Testis (tissue), 3 donors: ENCODE results near the gene EXOC2. TPM values are rescaled to one million over a fixed set of nuclear protein-coding genes. Genes with fewer than 3 reads are reported as not detected.

Experiments
- DNase-seq: peaks from one replicate; pipeline ENCODE4 v3.0.0-alpha.2; 2019
- H3K27ac ChIP-seq, 2 donors: fragments of 200-600 bp; sonication (generic); one replicate each; pipeline ENCODE4 v1.5.1; 2019
- H3K27me3 ChIP-seq: fragments of 200-600 bp; sonication (generic); one replicate; pipeline ENCODE4 v1.5.1; 2019
- H3K36me3 ChIP-seq: fragments of 200-600 bp; sonication (generic); one replicate; pipeline ENCODE4 v1.5.1; 2017; ENCODE audit warnings: low read depth; ENCODE audit errors: missing control alignments
- H3K4me1 ChIP-seq: fragments of 200-600 bp; sonication (generic); one replicate; pipeline ENCODE4 v1.5.1; 2019
- H3K4me3 ChIP-seq, 2 donors: fragments of 200-600 bp; sonication (generic); one replicate each; pipeline ENCODE4 v1.5.1; 2017 to 2019
- H3K9me3 ChIP-seq: fragments of 200-600 bp; sonication (generic); one replicate; pipeline ENCODE4 v1.5.1; 2017
- CTCF ChIP-seq, 3 experiments: fragments of 450-650 bp in 2 of 3; fragments of 200-600 bp in 1 of 3; sonication (generic) in 1 of 3; IDR thresholded peaks; one replicate each; pipeline ENCODE4 v1.5.1; 2016 to 2019; ENCODE audit warnings: antibody characterized with exemption in 3 of 3, mild to moderate bottlenecking in 2 of 3, moderate library complexity in 1 of 3
- POLR2A ChIP-seq: fragments of 450-650 bp; IDR thresholded peaks from one replicate; pipeline ENCODE4 v1.6.1; 2017; ENCODE audit warnings: antibody characterized with exemption, mild to moderate bottlenecking, moderate library complexity
- WGBS, 2 donors: methylation state at CpG; one replicate each; pipeline ENCODE4 v1.1.5; 2018; 5-methylcytosine and 5-hydroxymethylcytosine counted together
- intact Hi-C: fragments of 100-400 bp; cut with DNase I; formaldehyde crosslinking; loops from one replicate; pipeline ENCODE4 v1.15.1; 2023; ENCODE audit warnings: low total_unique reads
- polyA plus RNA-seq: library from polyadenylated mRNA; stranded (reverse); fragments of 350-450 nt; fragmentation: Illumina TruSeq; extraction: RNeasy Lipid Tissue Mini Kit (QIAGEN cat#74804); gene quantifications from one replicate; pipeline ENCODE4 v1.2.3, GENCODE V29; 2014; ENCODE audit warnings: low read depth, low replicate concordance; ENCODE audit not compliant: insufficient read depth
- total RNA-seq, 2 donors: library from RNA; depleted of rRNA; stranded (reverse); fragments of >200 nt; gene quantifications; one replicate each; pipeline ENCODE4 v1.2.3, GENCODE V29; 2016

Gene EXOC2
- total and polyA plus RNA-seq, 3 donors from 2014 or later: 32.8 to 51.0 (median 44.3) TPM

- Histone ChIP-seq H3K27me3 (no peaks in the 10 kb centered on the region), H3K4me3 (no peak overlapping the region), H3K9me3 (no peaks in the 10 kb centered on the region), H3K36me3 (no peaks in the 10 kb centered on the region), H3K27ac (peak overlapping the region; percentile 71 to 78), H3K4me1 (peaks cover 18% of the 10 kb centered on the region)
- TF ChIP-seq CTCF (IDR thresholded peaks at IDR 0.05) (no peak), POLR2A (no peak)
- DNase-seq: peak; percentile 68
- WGBS, 2 donors: 27 to 35% methylated on average over 10 to 13 of the region's 13 CpGs
- intact Hi-C loops: no loop called here
Measured at GRCh38 chr6:453152-453551, 239.8 kb downstream of the EXOC2 start.

- peak overlapping the region; percentile 71 to 78 for H3K27ac ChIP-seq
- 39 to 54% methylated on average over 9 of the region's 9 CpGs for WGBS, 2 donors
- peaks cover 18% of the 10 kb centered on the region for H3K4me1 ChIP-seq
- peak; percentile 17 for DNase-seq
- H3K27me3 ChIP-seq: no peaks in the 10 kb centered on the region
- intact Hi-C loops: no loop called here
- no peaks in the 10 kb centered on the region for H3K36me3 ChIP-seq
- TF ChIP-seq CTCF (IDR thresholded peaks at IDR 0.05) (no peak), POLR2A (no peak)
- no peak overlapping the region for H3K4me3 ChIP-seq
- no peaks in the 10 kb centered on the region for H3K9me3 ChIP-seq
Measured at GRCh38 chr6:452301-453067, 240.5 kb downstream of the EXOC2 start.

- Histone ChIP-seq H3K4me3 (peak overlapping the region in 1 of 2 donors; percentile 38), H3K9me3 (no peaks in the 10 kb centered on the region), H3K27ac (no peak overlapping the region), H3K36me3 (no peaks in the 10 kb centered on the region), H3K4me1 (peaks cover 18% of the 10 kb centered on the region), H3K27me3 (no peaks in the 10 kb centered on the region)
- peak; percentile 12 for DNase-seq
- TF ChIP-seq CTCF (IDR thresholded peaks at IDR 0.05) (no peak), POLR2A (no peak)
- intact Hi-C loops: no loop called here
- 60 to 74% methylated on average over 7 to 8 of the region's 8 CpGs for WGBS, 2 donors
Measured at GRCh38 chr6:451847-452246, 241.1 kb downstream of the EXOC2 start.

GRCh38 chr6:451336-451735 lies 241.6 kb downstream of the EXOC2 start:
- no peak for TF ChIP-seq POLR2A
- no peak for TF ChIP-seq CTCF (IDR thresholded peaks at IDR 0.05)
- no peaks in the 10 kb centered on the region for H3K27me3 ChIP-seq

More at GRCh38 chr6:451336-451735, 241.6 kb downstream of the EXOC2 start:
- 64 to 88% methylated on average over 12 of the region's 12 CpGs for WGBS, 2 donors
- Histone ChIP-seq H3K4me1 (peaks cover 18% of the 10 kb centered on the region), H3K36me3 (no peaks in the 10 kb centered on the region), H3K4me3 (peak overlapping the region in 1 of 2 donors; percentile 38), H3K27ac (no peak overlapping the region), H3K9me3 (no peaks in the 10 kb centered on the region)
- peak; percentile 19 for DNase-seq
- intact Hi-C loops: no loop called here
